GM12878 (cell line): ENCODE data around the gene MRTFA. TPM values are rescaled to one million over a fixed set of nuclear protein-coding genes. Genes with fewer than 3 reads are reported as not detected.

ENCODE experiments used
- ATAC-seq: fragments of 200-7000 bp; cut with Tn5 transposase; 3 replicates; pipeline ENCODE4 v1.9.1; 2020; ENCODE audit warnings: mild to moderate bottlenecking, moderate library complexity
- BruUV-seq: library from RNA; stranded (reverse); fragments of 400-500 nt; replicated peaks from 2 replicates; lab custom pipeline; 2021; lab: Mats Ljungman, UMichigan
- CTCF ChIA-PET: fragments of 300-600 bp; sonication (Branson Sonifier 250); formaldehyde crosslinking; extraction: SDS; loops from one replicate; lab custom pipeline; 2021; ENCODE audit warnings: inconsistent platforms; lab: Yijun Ruan, JAX
- POLR2A ChIA-PET: fragments of 350-600 bp; formaldehyde crosslinking; extraction: SDS; loops from one replicate; lab custom pipeline; 2021; ENCODE audit warnings: inconsistent platforms; lab: Charles Lee
- RAD21 ChIA-PET: fragments of 300-600 bp; sonication (Branson Sonifier 250); formaldehyde crosslinking; loops from one replicate; lab custom pipeline; 2023; ENCODE audit warnings: antibody characterized with exemption; ENCODE audit not compliant: unreplicated experiment; lab: Charles Lee
- SMC1A ChIA-PET: fragments of 300-600 bp; sonication (Branson Sonifier 250); formaldehyde crosslinking; loops from one replicate; lab custom pipeline; 2023; ENCODE audit not compliant: unreplicated experiment, uncharacterized antibody; lab: Charles Lee
- DNase-seq: peaks from one replicate; pipeline ENCODE4 v3.0.0-alpha.2; 2011; ENCODE audit warnings: low read depth, low spot score
- FAIRE-seq: peaks from 3 replicates; lab custom pipeline; 2011; peaks lifted over from hg19 to GRCh38; lab: Jason Lieb, UNC
- H2AFZ ChIP-seq: 2 replicates; pipeline ENCODE4 v1.6.0; 2011; ENCODE audit warnings: low read depth, low read length, control low read depth; ENCODE audit not compliant: control insufficient read depth
- H3K27ac ChIP-seq: 2 replicates; pipeline ENCODE4 v1.5.1; 2011; ENCODE audit warnings: control low read depth; ENCODE audit not compliant: control insufficient read depth, insufficient read depth
- H3K27me3 ChIP-seq, 2 experiments: replicated peaks in 1 of 2; 2 replicates each; pipeline versions ENCODE4 v1.6.0 to v1.6.1; 2011; ENCODE audit warnings: low read length in 1 of 2; ENCODE audit not compliant: control insufficient read depth in 2 of 2, insufficient read depth in 2 of 2
- H3K36me3 ChIP-seq, 2 experiments: 2 replicates each; pipeline ENCODE4 v1.5.1; 2011; ENCODE audit warnings: low read length in 1 of 2; ENCODE audit not compliant: control insufficient read depth in 2 of 2, insufficient read depth in 2 of 2
- H3K4me1 ChIP-seq: 2 replicates; pipeline ENCODE4 v1.6.1; 2011; ENCODE audit warnings: mild to moderate bottlenecking, low read length, moderate library complexity, mixed read lengths; ENCODE audit not compliant: control insufficient read depth, insufficient read depth
- H3K4me2 ChIP-seq: 2 replicates; pipeline ENCODE4 v1.6.0; 2011; ENCODE audit warnings: control low read depth; ENCODE audit not compliant: control insufficient read depth, insufficient read depth
- H3K4me3 ChIP-seq: fragments of 200-600 bp; sonication (generic); 2 replicates; pipeline ENCODE4 v1.5.1; 2016
- H3K79me2 ChIP-seq: 2 replicates; pipeline ENCODE4 v1.6.0; 2011; ENCODE audit warnings: low read length; ENCODE audit not compliant: control insufficient read depth, insufficient read depth
- H3K9ac ChIP-seq: 2 replicates; pipeline ENCODE4 v1.8.0; 2011; ENCODE audit warnings: low read length, control low read depth, mixed read lengths; ENCODE audit not compliant: control insufficient read depth, insufficient read depth
- H3K9me3 ChIP-seq: replicated peaks from 3 replicates; pipeline ENCODE4 v1.5.1; 2011; ENCODE audit warnings: mild to moderate bottlenecking, low read length; ENCODE audit not compliant: control insufficient read depth, insufficient read depth
- H4K20me1 ChIP-seq: 2 replicates; pipeline ENCODE4 v1.6.0; 2011; ENCODE audit not compliant: control insufficient read depth, insufficient read depth
- CBFB ChIP-seq: IDR thresholded peaks from 2 replicates; pipeline ENCODE4 v1.6.1; 2016; ENCODE audit warnings: antibody characterized with exemption, low read depth
- CREB1 ChIP-seq: IDR thresholded peaks from 2 replicates; pipeline ENCODE4 v1.6.1; 2012; ENCODE audit warnings: low read depth, mild to moderate bottlenecking, inconsistent platforms
- FOXM1 ChIP-seq: IDR thresholded peaks from 2 replicates; pipeline ENCODE4 v1.6.1; 2012; ENCODE audit warnings: low read depth, mild to moderate bottlenecking, inconsistent platforms, low read length, moderate library complexity
- HDAC6 ChIP-seq: fragments of 200-600 bp; sonication (generic); IDR thresholded peaks from one replicate; pipeline ENCODE4 v1.8.0; 2017; ENCODE audit warnings: antibody characterized with exemption; ENCODE audit not compliant: unreplicated experiment
- JUNB ChIP-seq: IDR thresholded peaks from 2 replicates; pipeline ENCODE4 v1.6.1; 2016; ENCODE audit warnings: antibody characterized with exemption, mild to moderate bottlenecking
- NBN ChIP-seq: fragments of 450-650 bp; IDR thresholded peaks from 2 replicates; pipeline ENCODE4 v1.6.1; 2016
- RAD21 ChIP-seq: IDR thresholded peaks from 2 replicates; pipeline ENCODE4 v1.6.1; 2011; ENCODE audit warnings: mild to moderate bottlenecking, low read depth, low read length, moderate library complexity; ENCODE audit not compliant: insufficient read depth
- STAT3 ChIP-seq: IDR thresholded peaks from 2 replicates; pipeline ENCODE4 v1.6.1; 2011; ENCODE audit warnings: low read depth, low read length, improper control_type of control experiment
- ZNF207 ChIP-seq: fragments of 450-650 bp; IDR thresholded peaks from 2 replicates; pipeline ENCODE4 v1.6.1; 2014; ENCODE audit warnings: antibody characterized with exemption, mild to moderate bottlenecking, borderline replicate concordance
- WGBS: methylation state at CpG from one replicate; pipeline ENCODE4 v1.1.6; 2016; ENCODE audit warnings: low lambda C conversion rate; ENCODE audit not compliant: insufficient replicate concordance, insufficient coverage; ENCODE audit errors: missing lambda C conversion rate; 5-methylcytosine and 5-hydroxymethylcytosine counted together
- in situ Hi-C: fragments of 300-500 bp; cut with MboI; formaldehyde crosslinking; loops from 9 replicates; pipeline ENCODE4 v1.14.3; 2018; ENCODE audit warnings: mixed read lengths
- intact Hi-C: fragments of 100-400 bp; cut with micrococcal nuclease; formaldehyde crosslinking; loops from one replicate; pipeline ENCODE4 v1.14.2; 2022; ENCODE audit not compliant: unreplicated experiment
- polyA plus RNA-seq, 11 experiments: library from polyadenylated mRNA; depleted of rRNA in 4 of 11; unstranded in 6 of 11; stranded (reverse) in 5 of 11; fragments of >200 nt; fragmentation: Nextera tagmentation in 4 of 11; fragmentation: Illumina TruSeq in 1 of 11; extraction: Ambion mirVana in 4 of 11; extraction: Trizol in 1 of 11; gene quantifications; 1 replicate in 1 of 11; 2 replicates in 10 of 11; pipeline versions ENCODE4 v1.2.1 to v1.2.3, GENCODE V29; 2011 to 2016; ENCODE audit warnings: inconsistent platforms in 2 of 11, missing spikeins in 2 of 11, low read depth in 1 of 11
- total RNA-seq, 4 experiments: library from RNA; depleted of rRNA in 3 of 4; stranded (reverse); fragments of >200 nt in 3 of 4; fragmentation: Illumina TruSeq in 1 of 4; extraction: Trizol in 1 of 4; gene quantifications; 2 replicates each; pipeline versions ENCODE4 v1.2.1 to v1.2.3, GENCODE V29; 2013 to 2021
- TF ChIP-seq, protein P1 (sequence below): IDR thresholded peaks from 2 replicates; pipeline ENCODE4 v1.6.1; 2012; ENCODE audit warnings: low read depth, low read length, improper control_type of control experiment
- TF ChIP-seq, protein P2 (sequence below): fragments of 450-650 bp; formaldehyde crosslinking; IDR thresholded peaks from 2 replicates; pipeline ENCODE4 v1.4.0; 2022; ENCODE audit warnings: mild to moderate bottlenecking, moderate library complexity
- TF ChIP-seq, protein P3 (sequence below): fragments of 450-650 bp; IDR thresholded peaks from 2 replicates; pipeline ENCODE4 v1.6.1; 2017; ENCODE audit warnings: mild to moderate bottlenecking, low read depth, inconsistent platforms; ENCODE audit not compliant: poor library complexity, severe bottlenecking
- TF ChIP-seq, protein P4 (sequence below): fragments of 450-650 bp; IDR thresholded peaks from 2 replicates; pipeline ENCODE4 v1.6.1; 2017; ENCODE audit warnings: borderline replicate concordance

MRTFA gene
- total and polyA plus RNA-seq, 10 of the 15 experiments (the other 5 are each of a cell fraction or from before 2014, with no cell fraction given): 2.0 to 63.9 (median 17.9) TPM

DNA sequence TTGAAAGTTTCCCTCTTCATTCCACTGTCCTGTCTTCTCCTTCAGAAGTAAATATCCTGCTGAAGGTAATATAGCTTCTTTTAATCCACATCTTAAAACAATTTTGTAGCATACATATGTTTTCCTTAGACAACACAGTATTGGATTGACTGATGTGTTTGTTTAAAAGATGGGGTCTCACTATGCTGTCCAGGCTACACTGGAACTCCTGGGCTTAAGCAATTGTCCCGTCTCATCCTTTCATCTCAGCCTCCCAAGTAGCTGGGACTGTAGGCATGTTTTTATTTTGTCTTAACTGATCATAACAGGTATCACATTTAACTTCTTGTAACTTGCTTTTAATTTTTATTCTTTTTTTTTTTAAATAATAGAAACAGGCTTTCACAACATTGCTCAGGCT lies 55.9 kb downstream of the MRTFA start:
- H3K79me2 ChIP-seq: peaks cover 29% of the 10 kb centered on the region
- DNase-seq: no peak
- ChIA-PET POLR2A (interaction anchor here (0.5 to 1.6 kb wide), 3 partner anchors 49 to 77 kb away, joined by 3 to 9 read pairs (median 4); no protein-coding TSS in a partner anchor), CTCF (interaction anchor here (0.6 to 2.8 kb wide), 6 partner anchors 13 to 436 kb away, joined by 3 to 26 read pairs (median 4); partner anchors contain the start of gene MRTFA), SMC1A (interaction anchor here (1.8 to 5.8 kb wide), 3 partner anchors 13 to 65 kb away, joined by 5 to 75 read pairs (median 69); no protein-coding TSS in a partner anchor), RAD21 (interaction anchor here (1.0 to 1.5 kb wide), 2 partner anchors 53 to 56 kb away, joined by 3 to 4 read pairs; no protein-coding TSS in a partner anchor)
- BruUV-seq: no TSS peak
- no peaks in the 10 kb centered on the region; a peak in 1 of 4 replicates for H3K36me3 ChIP-seq
- no peak overlapping the region for H3K4me2 ChIP-seq
- in situ Hi-C loops: no loop called here
- H3K4me3 ChIP-seq: no peak overlapping the region
- H3K4me1 ChIP-seq: peaks cover 31% of the 10 kb centered on the region
- ATAC-seq: no peak
- no peak for FAIRE-seq
- H3K27me3 ChIP-seq: no peaks in the 10 kb centered on the region
- H2AFZ ChIP-seq: no peak overlapping the region
- intact Hi-C loops: no loop called here
- no peak overlapping the region for H3K9ac ChIP-seq
- H3K27ac ChIP-seq: no peak overlapping the region
- WGBS: 100% methylated on average over 1 of the region's 1 CpG
- H4K20me1 ChIP-seq: no peaks in the 10 kb centered on the region
- peaks cover 2% of the 10 kb centered on the region; the same call in 2 of the 3 replicates for H3K9me3 ChIP-seq
- TF ChIP-seq JUNB (no peak), FOXM1 (no peak), STAT3 (no peak), CBFB (no peak), ZNF207 (no peak), CREB1 (no peak), HDAC6 (no peak), NBN (no peak), RAD21 (no peak)
- TF ChIP-seq, protein P1, sequence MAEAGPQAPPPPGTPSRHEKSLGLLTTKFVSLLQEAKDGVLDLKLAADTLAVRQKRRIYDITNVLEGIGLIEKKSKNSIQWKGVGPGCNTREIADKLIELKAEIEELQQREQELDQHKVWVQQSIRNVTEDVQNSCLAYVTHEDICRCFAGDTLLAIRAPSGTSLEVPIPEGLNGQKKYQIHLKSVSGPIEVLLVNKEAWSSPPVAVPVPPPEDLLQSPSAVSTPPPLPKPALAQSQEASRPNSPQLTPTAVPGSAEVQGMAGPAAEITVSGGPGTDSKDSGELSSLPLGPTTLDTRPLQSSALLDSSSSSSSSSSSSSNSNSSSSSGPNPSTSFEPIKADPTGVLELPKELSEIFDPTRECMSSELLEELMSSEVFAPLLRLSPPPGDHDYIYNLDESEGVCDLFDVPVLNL: no peak
- TF ChIP-seq, protein P2, sequence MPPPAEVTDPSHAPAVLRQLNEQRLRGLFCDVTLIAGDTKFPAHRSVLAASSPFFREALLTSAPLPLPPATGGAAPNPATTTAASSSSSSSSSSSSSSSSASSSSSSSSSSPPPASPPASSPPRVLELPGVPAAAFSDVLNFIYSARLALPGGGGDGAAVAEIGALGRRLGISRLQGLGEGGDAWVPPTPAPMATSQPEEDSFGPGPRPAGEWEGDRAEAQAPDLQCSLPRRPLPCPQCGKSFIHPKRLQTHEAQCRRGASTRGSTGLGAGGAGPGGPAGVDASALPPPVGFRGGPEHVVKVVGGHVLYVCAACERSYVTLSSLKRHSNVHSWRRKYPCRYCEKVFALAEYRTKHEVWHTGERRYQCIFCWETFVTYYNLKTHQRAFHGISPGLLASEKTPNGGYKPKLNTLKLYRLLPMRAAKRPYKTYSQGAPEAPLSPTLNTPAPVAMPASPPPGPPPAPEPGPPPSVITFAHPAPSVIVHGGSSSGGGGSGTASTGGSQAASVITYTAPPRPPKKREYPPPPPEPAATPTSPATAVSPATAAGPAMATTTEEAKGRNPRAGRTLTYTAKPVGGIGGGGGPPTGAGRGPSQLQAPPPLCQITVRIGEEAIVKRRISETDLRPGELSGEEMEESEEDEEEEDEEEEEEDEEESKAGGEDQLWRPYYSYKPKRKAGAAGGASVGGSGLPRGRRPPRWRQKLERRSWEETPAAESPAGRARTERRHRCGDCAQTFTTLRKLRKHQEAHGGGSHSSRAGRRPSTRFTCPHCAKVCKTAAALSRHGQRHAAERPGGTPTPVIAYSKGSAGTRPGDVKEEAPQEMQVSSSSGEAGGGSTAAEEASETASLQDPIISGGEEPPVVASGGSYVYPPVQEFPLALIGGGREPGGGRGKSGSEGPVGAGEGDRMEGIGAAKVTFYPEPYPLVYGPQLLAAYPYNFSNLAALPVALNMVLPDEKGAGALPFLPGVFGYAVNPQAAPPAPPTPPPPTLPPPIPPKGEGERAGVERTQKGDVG (CRISPR knock-in tag): no peak
- TF ChIP-seq, protein P3, sequence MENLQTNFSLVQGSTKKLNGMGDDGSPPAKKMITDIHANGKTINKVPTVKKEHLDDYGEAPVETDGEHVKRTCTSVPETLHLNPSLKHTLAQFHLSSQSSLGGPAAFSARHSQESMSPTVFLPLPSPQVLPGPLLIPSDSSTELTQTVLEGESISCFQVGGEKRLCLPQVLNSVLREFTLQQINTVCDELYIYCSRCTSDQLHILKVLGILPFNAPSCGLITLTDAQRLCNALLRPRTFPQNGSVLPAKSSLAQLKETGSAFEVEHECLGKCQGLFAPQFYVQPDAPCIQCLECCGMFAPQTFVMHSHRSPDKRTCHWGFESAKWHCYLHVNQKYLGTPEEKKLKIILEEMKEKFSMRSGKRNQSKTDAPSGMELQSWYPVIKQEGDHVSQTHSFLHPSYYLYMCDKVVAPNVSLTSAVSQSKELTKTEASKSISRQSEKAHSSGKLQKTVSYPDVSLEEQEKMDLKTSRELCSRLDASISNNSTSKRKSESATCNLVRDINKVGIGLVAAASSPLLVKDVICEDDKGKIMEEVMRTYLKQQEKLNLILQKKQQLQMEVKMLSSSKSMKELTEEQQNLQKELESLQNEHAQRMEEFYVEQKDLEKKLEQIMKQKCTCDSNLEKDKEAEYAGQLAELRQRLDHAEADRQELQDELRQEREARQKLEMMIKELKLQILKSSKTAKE: no peak
- TF ChIP-seq, protein P4, sequence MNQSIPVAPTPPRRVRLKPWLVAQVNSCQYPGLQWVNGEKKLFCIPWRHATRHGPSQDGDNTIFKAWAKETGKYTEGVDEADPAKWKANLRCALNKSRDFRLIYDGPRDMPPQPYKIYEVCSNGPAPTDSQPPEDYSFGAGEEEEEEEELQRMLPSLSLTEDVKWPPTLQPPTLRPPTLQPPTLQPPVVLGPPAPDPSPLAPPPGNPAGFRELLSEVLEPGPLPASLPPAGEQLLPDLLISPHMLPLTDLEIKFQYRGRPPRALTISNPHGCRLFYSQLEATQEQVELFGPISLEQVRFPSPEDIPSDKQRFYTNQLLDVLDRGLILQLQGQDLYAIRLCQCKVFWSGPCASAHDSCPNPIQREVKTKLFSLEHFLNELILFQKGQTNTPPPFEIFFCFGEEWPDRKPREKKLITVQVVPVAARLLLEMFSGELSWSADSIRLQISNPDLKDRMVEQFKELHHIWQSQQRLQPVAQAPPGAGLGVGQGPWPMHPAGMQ: no peak
